Gastrocnemius medialis (tissue), 4 donors: ENCODE measurements around the gene AUTS2.

Experiments used
- CTCF ChIP-seq, 5 experiments: fragments of 450-650 bp in 3 of 5; fragments of 200-600 bp in 2 of 5; sonication (generic) in 2 of 5; IDR thresholded peaks in 4 of 5; conservative IDR thresholded peaks in 1 of 5; 1 replicate in 4 of 5; 2 replicates in 1 of 5; pipeline ENCODE4 v1.5.1; 2016 to 2019; ENCODE audit warnings: antibody characterized with exemption in 5 of 5, mild to moderate bottlenecking in 3 of 5, moderate library complexity in 3 of 5
- POLR2A ChIP-seq, 2 donors: fragments of 450-650 bp; IDR thresholded peaks; one replicate each; pipeline ENCODE4 v1.6.1; 2017; ENCODE audit warnings: antibody characterized with exemption in 2 of 2, mild to moderate bottlenecking in 2 of 2, moderate library complexity in 2 of 2

GRCh38 chr7:69682518-69682917, 84.2 kb downstream of the AUTS2 start:
- TF ChIP-seq CTCF (IDR thresholded peaks at IDR 0.05 in 4 of 5, conservative IDR thresholded peaks at IDR 0.05 in 1 of 5), result no peak
- no peak for TF ChIP-seq POLR2A (IDR thresholded peaks at IDR 0.05)
